Psoas muscle (tissue), 8 donors: ENCODE data around the gene FLNB. TPM values are rescaled to one million over a fixed set of nuclear protein-coding genes. Genes with fewer than 3 reads are reported as not detected.

Source experiments
- ATAC-seq, 4 donors: fragments of 200-7000 bp; cut with Tn5 transposase; one replicate each; pipeline ENCODE4 v1.9.1; 2020; ENCODE audit warnings: moderate library complexity in 3 of 4, mild to moderate bottlenecking in 2 of 4
- DNase-seq, 2 donors: peaks; one replicate each; pipeline ENCODE4 v3.0.0-alpha.2; 2020
- H3K27ac ChIP-seq: fragments of 200-600 bp; one replicate; pipeline ENCODE4 v1.8.0; 2022
- H3K27me3 ChIP-seq, 3 donors: fragments of 200-600 bp in 1 of 3; one replicate each; pipeline versions ENCODE4 v1.6.1 to v1.8.0; 2013 to 2022; ENCODE audit warnings: low read length in 2 of 3, mild to moderate bottlenecking in 2 of 3, moderate library complexity in 1 of 3; ENCODE audit not compliant: insufficient read depth in 3 of 3
- H3K36me3 ChIP-seq, 2 donors: fragments of 200-600 bp in 1 of 2; one replicate each; pipeline versions ENCODE4 v1.6.1 to v1.8.0; 2013 to 2022; ENCODE audit warnings: low read depth in 1 of 2, mild to moderate bottlenecking in 1 of 2, moderate library complexity in 1 of 2; ENCODE audit not compliant: insufficient read depth in 1 of 2
- H3K4me1 ChIP-seq: fragments of 200-600 bp; one replicate; pipeline ENCODE4 v1.8.0; 2022
- H3K4me3 ChIP-seq: fragments of 200-600 bp; one replicate; pipeline ENCODE4 v1.8.0; 2022; ENCODE audit warnings: mild to moderate bottlenecking
- H3K9me3 ChIP-seq: fragments of 200-600 bp; one replicate; pipeline ENCODE4 v1.8.0; 2022
- CTCF ChIP-seq: fragments of 200-600 bp; IDR thresholded peaks from one replicate; pipeline ENCODE4 v1.8.0; 2022; ENCODE audit warnings: antibody characterized with exemption
- WGBS, 3 donors: extraction: QIAGEN DNeasy Blood & Tissue Kit; methylation state at CpG; one replicate each; pipeline versions ENCODE4 v1.1.6 to v1.1.7; 2013; 5-methylcytosine and 5-hydroxymethylcytosine counted together
- intact Hi-C, 2 donors: fragments of 100-400 bp; cut with DNase I; formaldehyde crosslinking; loops; one replicate each; pipeline versions ENCODE4 v1.11.0 to v1.14.2; 2022
- polyA plus RNA-seq, 3 donors: library from polyadenylated mRNA; stranded (reverse); fragments of 200-250 nt; gene quantifications; one replicate each; pipeline ENCODE4 v1.2.3, GENCODE V29; 2013
- total RNA-seq, 4 donors: library from RNA; stranded (reverse); fragmentation: NEBNext Ultra II Directional in 2 of 4; extraction: Animal tissue kit (Norgen Biotek cat#: 25700) in 2 of 4; gene quantifications; one replicate each; pipeline versions ENCODE4 v1.2.1 to v1.2.4, GENCODE V29; 2021 to 2023
- donor health status: healthy with polysubstance abuse.
- donor health status: DM: no; HTN: no; CAD: no; lungs with moderate emphysema.
- donor health status: Bipolar disorder and iron deficiency.
- donor health status: healthy.
- donor health status: DM: yes; HTN: yes; CAD: no.
- donor health status: DM: no; HTN: no; CAD: no.
- donor health status: DM: no; HTN: no; CAD: no.
- donor health status: DM: yes; HTN: yes; CAD: no.

FLNB gene
- total and polyA plus RNA-seq, 7 donors, result 6.4 to 17.9 (median 14.7) TPM

GRCh38 chr3:58035524-58036255, 27.5 kb downstream of the FLNB start:
- Histone ChIP-seq H3K27me3 (no peaks in the 10 kb centered on the region), H3K36me3 (no peaks in the 10 kb centered on the region), H3K9me3 (no peaks in the 10 kb centered on the region), H3K4me3 (no peak overlapping the region), H3K27ac (no peak overlapping the region), H3K4me1 (no peaks in the 10 kb centered on the region)
- no peak for ATAC-seq
- TF ChIP-seq CTCF, result no peak
- intact Hi-C loops, result no loop called here
- no peak for DNase-seq
- WGBS, 3 donors, result 67 to 73% (median 72%) methylated on average over 11 of the region's 11 CpGs

DNA sequence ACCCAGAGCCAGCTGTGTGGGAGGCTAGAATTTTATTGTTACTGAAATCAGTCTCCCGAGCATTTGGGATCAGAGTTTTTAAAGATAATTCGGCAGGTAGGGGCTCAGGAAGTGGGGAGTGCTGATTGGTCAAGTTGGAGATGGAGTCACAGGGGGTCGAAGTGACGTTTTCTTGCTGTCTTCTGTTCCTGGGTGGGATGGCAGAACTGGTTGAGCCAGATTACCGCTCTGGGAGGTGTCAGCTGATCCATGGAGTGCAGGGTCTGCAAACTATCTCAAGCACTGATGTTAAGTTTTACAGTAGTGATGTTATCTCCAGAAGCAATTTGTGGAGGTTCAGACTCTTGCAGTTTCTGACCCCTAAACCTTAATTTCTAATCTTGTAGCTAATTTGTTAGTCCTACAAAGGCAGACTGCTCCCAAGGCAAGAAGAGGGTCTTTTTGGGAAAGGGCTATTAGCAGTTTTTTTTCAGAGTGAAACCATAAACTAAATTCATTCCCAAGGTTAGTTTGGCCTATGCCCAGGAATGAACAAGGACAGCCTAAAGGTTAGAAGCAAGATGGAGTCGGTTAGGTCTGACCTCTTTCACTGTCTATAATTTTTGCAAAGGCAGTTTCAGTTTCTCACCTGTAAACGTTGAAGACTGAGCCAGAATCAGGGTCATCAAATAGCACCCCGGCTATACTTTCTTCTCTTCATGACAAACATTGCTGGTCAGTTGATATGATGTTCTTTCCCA, 28.2 kb downstream of the FLNB start:
- no peaks in the 10 kb centered on the region for H3K36me3 ChIP-seq
- no peak overlapping the region for H3K4me3 ChIP-seq
- 73 to 81% (median 80%) methylated on average over 8 of the region's 8 CpGs for WGBS, 3 donors
- intact Hi-C loops, result no loop called here
- H3K27me3 ChIP-seq, result no peaks in the 10 kb centered on the region
- TF ChIP-seq CTCF, result no peak
- H3K9me3 ChIP-seq, result no peaks in the 10 kb centered on the region
- no peaks in the 10 kb centered on the region for H3K4me1 ChIP-seq
- ATAC-seq (no peak), DNase-seq (no peak)
- no peak overlapping the region for H3K27ac ChIP-seq

DNA sequence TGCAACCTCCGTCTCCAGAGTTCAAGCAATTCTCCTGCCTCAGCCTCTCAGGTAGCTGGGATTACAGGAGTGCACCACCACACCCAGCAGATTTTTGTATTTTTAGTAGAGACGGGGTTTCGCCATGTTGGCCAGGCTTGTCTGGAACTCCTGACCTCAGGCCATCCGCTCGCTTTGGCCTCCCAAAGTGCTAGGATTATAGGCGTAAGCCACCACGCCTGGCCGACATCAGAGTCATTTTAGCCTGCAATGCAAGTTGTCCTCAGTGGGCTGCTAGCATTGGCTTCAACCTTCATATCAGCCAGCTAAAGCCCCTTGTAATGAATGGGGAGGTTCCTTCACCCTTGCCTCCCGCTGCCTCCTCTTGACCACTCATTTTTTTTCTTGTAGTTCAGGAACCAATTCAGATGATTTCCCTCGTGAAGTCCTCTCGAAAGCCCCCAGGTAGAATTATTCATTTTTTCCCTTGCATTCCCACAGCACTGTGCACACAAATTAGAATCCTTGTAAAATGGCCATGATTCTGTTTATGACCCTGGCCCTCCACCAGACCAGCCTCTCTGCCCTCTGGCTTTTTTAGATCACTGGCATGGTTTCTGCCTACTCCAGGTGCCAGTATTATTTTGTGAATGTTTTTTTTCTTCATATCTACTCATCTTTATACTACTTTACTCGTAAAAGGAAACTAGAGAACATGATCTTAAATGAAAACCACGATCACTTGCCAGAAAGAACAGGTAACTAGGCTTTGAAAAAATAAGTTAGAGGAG, 29.1 kb downstream of the FLNB start:
- ATAC-seq (no peak), DNase-seq (no peak)
- TF ChIP-seq CTCF, result no peak
- no peak overlapping the region for H3K27ac ChIP-seq
- H3K9me3 ChIP-seq, result no peaks in the 10 kb centered on the region
- no peaks in the 10 kb centered on the region for H3K27me3 ChIP-seq
- intact Hi-C loops, result no loop called here
- 95 to 96% (median 95%) methylated on average over 13 of the region's 13 CpGs for WGBS, 3 donors
- H3K4me1 ChIP-seq, result no peaks in the 10 kb centered on the region
- no peak overlapping the region for H3K4me3 ChIP-seq
- H3K36me3 ChIP-seq, result no peaks in the 10 kb centered on the region

DNA sequence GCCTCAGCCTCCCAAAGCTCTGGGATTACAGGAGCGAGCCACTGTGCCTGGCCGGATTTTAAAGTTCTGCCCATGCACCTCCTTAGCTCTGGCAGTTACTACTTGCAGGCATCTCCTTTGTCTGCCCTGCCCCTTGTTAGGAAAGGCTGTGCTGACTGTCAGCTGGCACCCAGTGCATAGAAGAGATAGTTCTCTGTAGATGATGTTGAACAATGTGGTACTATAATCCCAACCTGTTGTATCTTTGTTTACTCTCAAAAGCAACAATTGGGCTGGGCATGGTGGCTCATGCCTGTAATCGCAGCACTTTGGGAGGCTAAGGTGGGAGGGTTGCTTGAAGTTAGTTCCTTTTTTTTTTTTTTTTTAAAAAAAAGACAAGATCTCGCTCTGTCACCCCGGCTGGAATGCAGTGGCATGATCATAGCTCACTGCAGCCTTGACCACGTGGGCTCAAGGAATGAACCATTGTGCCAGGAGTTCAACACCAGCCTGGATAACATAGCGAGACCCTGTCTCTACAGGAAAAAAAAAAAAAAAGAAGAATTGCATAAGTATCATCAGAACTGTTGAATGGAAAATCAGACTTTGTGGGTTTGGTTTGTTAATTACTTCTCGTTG, 30.6 kb downstream of the FLNB start:
- intact Hi-C loops, result no loop called here
- no peaks in the 10 kb centered on the region for H3K36me3 ChIP-seq
- H3K27me3 ChIP-seq, result no peaks in the 10 kb centered on the region
- no peak for DNase-seq
- ATAC-seq, result no peak
- TF ChIP-seq CTCF, result no peak
- 81 to 86% (median 84%) methylated on average over 8 of the region's 8 CpGs for WGBS, 3 donors
- H3K4me3 ChIP-seq, result no peak overlapping the region
- H3K9me3 ChIP-seq, result no peaks in the 10 kb centered on the region
- H3K27ac ChIP-seq, result no peak overlapping the region
- H3K4me1 ChIP-seq, result no peaks in the 10 kb centered on the region
